ENCODE data around the gene CD59.
"Not testable (repeated sequence)": the region's sequence is repeated elsewhere in the genome, so short reads cannot be mapped to it uniquely, and the experiment has no call there.

GRCh38 chr11:33661526-33661925 lies 74.7 kb downstream of the CD59 start:
- not testable (repeated sequence) for TF ChIP-seq CTCF (conservative IDR thresholded peaks at IDR 0.05; ENCODE audit: low read depth, low read length); EZH2 (IDR thresholded peaks at IDR 0.05; ENCODE audit: borderline replicate concordance, low read depth, low read length, poor library complexity, severe bottlenecking)
